Inferior parietal cortex (tissue), 1 donor: ENCODE data around the gene SCN7A.
A peak's percentile ranks its signal among the peaks of the same experiment; 100 is the strongest.
"Not testable (repeated sequence)": the region's sequence is repeated elsewhere in the genome, so short reads cannot be mapped to it uniquely, and the experiment has no call there.

Experiments used
- DNase-seq: peaks from one replicate; pipeline ENCODE4 v3.0.0-alpha.2; 2016; ENCODE audit errors: extremely low spot score

Gene SCN7A

GRCh38 chr2:166494140-166494624 is at the start of gene SCN7A:
TSS of gene SCN7A (minus strand) at chr2:166494249. CDS start at chr2:166477696, 16,553 bp downstream.
- no peak for DNase-seq

- DNase-seq: peak; percentile 90
These were observed 45.5 kb upstream of the SCN7A start for GRCh38 chr2:166539340-166540162.

GRCh38 chr2:166536111-166536510 is 42.1 kb upstream of the SCN7A start:
- DNase-seq: no peak

- DNase-seq: no peak
These were observed 27.1 kb upstream of the SCN7A start for GRCh38 chr2:166521155-166521554.

GRCh38 chr2:166520604-166521003 is 26.6 kb upstream of the SCN7A start:
- DNase-seq: no peak

- DNase-seq: no peak
These were observed 25.4 kb upstream of the SCN7A start for GRCh38 chr2:166519391-166519962.

- DNase-seq: no peak
These were observed 24.8 kb upstream of the SCN7A start for GRCh38 chr2:166518634-166519390.

GRCh38 chr2:166517533-166518061 is 23.5 kb upstream of the SCN7A start:
- no peak for DNase-seq

GRCh38 chr2:166516712-166517303 is 22.8 kb upstream of the SCN7A start:
- DNase-seq: peak; percentile 60

- no peak for DNase-seq
These were observed 19.9 kb upstream of the SCN7A start for GRCh38 chr2:166513952-166514351.

- no peak for DNase-seq
These were observed 5.2 kb upstream of the SCN7A start for GRCh38 chr2:166499281-166499680.

- DNase-seq: no peak
These were observed 2.6 kb downstream of the SCN7A start for GRCh38 chr2:166491461-166491860.

GRCh38 chr2:166487171-166487570 is 6.9 kb downstream of the SCN7A start:
- no peak for DNase-seq

GRCh38 chr2:166485558-166486178 is 8.4 kb downstream of the SCN7A start:
- no peak for DNase-seq

- DNase-seq: no peak
These were observed 21.7 kb downstream of the SCN7A start for GRCh38 chr2:166472332-166472731.

GRCh38 chr2:166468124-166469024 is 25.7 kb downstream of the SCN7A start:
- no peak for DNase-seq

- no peak for DNase-seq
These were observed 29.9 kb downstream of the SCN7A start for GRCh38 chr2:166464187-166464586.

- no peak for DNase-seq
These were observed 30.4 kb downstream of the SCN7A start for GRCh38 chr2:166463640-166464039.

- DNase-seq: no peak
These were observed 35.4 kb downstream of the SCN7A start for GRCh38 chr2:166458674-166459073.

- DNase-seq: not testable (repeated sequence)
These were observed 38.2 kb downstream of the SCN7A start for GRCh38 chr2:166455823-166456222.
